COLO668 (cell line): Measurements from ENCODE around the gene FXYD5.

Source experiments
- DNase-seq: peaks from one replicate; lab custom pipeline; 2025; ENCODE audit not compliant: unreplicated experiment; lab: John Stamatoyannopoulos, UW

FXYD5 gene

GRCh38 chr19:35154525-35155406 is at the start of gene FXYD5:
Gene FXYD5 (plus strand): TSS chr19:35154735. CDS start chr19:35155551, 816 bp downstream.
- peak; percentile 46 for DNase-seq

GRCh38 chr19:35105047-35105410 is 49.5 kb upstream of the FXYD5 start:
- no peak for DNase-seq

- no peak for DNase-seq
Measured at GRCh38 chr19:35105411-35106290, 48.9 kb upstream of the FXYD5 start.

- no peak for DNase-seq
Measured at GRCh38 chr19:35106291-35106583, 48.3 kb upstream of the FXYD5 start.

- DNase-seq = no peak
Measured at GRCh38 chr19:35106898-35107541, 47.5 kb upstream of the FXYD5 start.

- no peak for DNase-seq
Measured at GRCh38 chr19:35107545-35107944, 47.0 kb upstream of the FXYD5 start.

GRCh38 chr19:35108730-35109129 is 45.8 kb upstream of the FXYD5 start:
- no peak for DNase-seq

- DNase-seq = no peak
Measured at GRCh38 chr19:35109395-35110112, 45.0 kb upstream of the FXYD5 start.

- no peak for DNase-seq
Measured at GRCh38 chr19:35110974-35111373, 43.6 kb upstream of the FXYD5 start.

- DNase-seq = no peak
Measured at GRCh38 chr19:35112995-35113688, 41.4 kb upstream of the FXYD5 start.

GRCh38 chr19:35114353-35115176 is 40.0 kb upstream of the FXYD5 start:
- peak; percentile 64 for DNase-seq

GRCh38 chr19:35115177-35115951 is 39.2 kb upstream of the FXYD5 start, which contains the start of gene FXYD3:
Gene FXYD3 (plus strand): TSS chr19:35115823. CDS start chr19:35119377, 3,554 bp downstream.
- DNase-seq = peak; percentile 29

GRCh38 chr19:35116072-35116801 is 38.3 kb upstream of the FXYD5 start:
- peak; percentile 76 for DNase-seq

- peak; percentile 42 for DNase-seq
Measured at GRCh38 chr19:35117116-35117515, 37.4 kb upstream of the FXYD5 start.

- DNase-seq = no peak
Measured at GRCh38 chr19:35117799-35118198, 36.7 kb upstream of the FXYD5 start.

GRCh38 chr19:35118268-35119020 is 36.1 kb upstream of the FXYD5 start:
- no peak for DNase-seq

- peak; percentile 29 for DNase-seq
Measured at GRCh38 chr19:35119091-35119490, 35.4 kb upstream of the FXYD5 start.
